Measurements from ENCODE around the gene PALM2AKAP2.

PALM2AKAP2 gene

DNA sequence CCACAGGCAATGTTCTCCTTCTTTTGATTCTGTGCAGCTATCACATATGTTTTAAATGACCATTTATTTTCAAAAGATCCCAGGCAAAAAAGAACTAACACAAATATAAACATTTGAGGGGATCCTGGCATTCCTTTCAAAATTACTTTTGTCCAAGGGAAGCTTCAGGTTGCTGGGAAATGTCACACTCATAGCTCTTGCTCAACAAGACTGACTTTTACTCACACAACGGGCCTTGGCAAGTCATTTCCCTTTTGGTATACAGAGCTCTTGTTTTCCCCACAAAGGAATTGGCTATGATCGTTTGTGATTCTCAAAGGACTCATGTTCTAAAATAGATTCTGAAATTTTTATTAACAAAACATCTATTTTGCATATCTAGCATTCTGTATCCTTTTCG, 4.5 kb upstream of the PALM2AKAP2 start:
- DNase-seq, result no peak

DNA sequence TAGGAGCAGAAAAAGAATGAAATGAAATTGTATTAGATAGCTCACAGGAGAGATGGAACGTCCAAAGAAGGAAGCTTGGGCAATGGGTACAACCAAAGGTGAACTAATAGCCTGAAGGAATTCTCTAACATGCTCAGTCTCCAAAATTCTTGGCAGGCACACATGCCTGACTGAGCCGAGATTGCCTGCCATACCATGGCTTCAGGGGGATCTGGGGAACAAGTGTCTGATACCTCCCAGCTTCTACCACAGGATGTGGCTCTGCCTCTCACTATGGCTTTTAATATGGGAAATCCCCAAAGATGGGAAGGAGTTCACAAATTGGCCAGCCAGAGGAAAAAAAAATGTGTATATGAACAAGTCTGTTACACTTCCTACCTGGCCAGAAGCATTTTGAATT, 3.6 kb upstream of the PALM2AKAP2 start:
- no peak for DNase-seq

DNA sequence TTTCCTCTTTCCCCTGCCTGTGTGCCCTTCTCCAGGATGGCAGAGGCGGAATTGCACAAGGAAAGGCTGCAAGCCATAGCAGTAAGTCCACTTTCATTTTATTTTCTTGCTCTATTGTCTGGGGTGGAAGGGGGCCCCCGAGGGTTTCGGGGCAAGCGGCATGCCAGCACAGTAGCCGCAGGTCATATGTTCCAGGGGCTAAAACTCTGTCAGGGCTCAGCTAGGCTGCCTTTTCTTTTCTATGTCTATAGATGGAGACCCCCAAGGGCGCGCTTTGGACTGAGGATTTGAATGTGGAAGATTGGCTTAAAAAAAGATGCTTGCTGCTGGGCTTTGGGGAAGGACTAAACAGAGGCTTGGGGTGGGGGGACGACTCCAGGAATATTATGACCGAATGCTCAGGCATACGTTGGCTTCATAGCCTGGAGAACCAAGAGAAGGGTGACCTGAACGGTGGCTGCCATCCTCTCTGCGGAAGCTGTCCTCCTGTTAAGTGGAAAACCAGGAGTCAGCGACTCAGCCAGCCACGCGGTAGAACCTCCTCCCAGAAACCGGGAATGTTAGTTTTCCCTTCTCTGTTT, 545 bp downstream of the PALM2AKAP2 start:
- no peak for DNase-seq

DNA sequence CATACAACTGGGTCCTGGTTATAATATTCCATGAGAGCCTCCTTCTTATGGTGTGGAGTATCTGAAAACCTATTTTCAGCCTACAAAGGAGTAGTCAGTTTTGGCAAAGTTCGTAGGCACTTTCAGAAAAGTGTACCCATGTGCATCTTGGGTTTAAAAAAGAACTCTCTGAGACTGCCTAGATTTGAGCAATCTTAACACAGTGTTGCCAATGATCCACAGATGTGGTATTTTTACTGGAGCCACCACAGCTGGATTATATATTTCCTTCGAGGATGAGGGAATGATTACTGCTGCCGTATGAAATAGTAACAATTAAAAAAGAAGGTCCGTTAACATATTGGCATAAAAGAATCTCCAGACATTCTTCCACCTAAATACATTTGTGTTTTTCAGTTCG, 1.1 kb downstream of the PALM2AKAP2 start:
- DNase-seq, result no peak

DNA sequence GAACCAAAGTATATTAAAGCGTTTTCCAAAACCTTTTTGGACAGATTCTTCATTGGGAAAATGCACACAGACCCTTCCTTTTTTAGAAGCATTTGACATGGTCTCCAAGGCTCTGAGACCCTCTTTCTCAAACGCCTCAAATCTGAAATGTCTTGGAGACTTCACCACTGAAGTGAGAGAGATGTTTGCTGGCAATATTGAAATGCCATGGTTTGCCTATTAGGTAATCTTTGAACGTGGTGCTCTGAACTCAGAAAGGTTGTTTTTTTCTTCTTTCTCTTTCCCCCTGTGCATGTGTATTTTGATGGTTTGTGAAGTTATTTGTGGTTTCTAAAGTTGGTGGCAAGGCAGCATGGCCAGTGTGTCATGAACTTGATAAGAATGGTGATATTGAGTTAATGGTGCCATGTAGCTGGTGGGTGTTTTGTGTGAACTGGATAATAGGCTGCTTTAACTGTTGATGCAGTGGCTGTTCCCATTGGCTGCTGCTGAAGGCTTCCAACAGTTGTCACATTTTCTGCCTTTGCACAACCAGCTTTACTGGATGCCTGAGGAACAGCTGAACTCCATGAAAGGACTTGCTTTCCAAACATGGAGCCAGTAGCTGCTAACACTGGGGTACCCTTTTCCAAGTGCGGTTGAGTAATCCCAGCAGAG, 1.7 kb downstream of the PALM2AKAP2 start:
- no peak for DNase-seq

DNA sequence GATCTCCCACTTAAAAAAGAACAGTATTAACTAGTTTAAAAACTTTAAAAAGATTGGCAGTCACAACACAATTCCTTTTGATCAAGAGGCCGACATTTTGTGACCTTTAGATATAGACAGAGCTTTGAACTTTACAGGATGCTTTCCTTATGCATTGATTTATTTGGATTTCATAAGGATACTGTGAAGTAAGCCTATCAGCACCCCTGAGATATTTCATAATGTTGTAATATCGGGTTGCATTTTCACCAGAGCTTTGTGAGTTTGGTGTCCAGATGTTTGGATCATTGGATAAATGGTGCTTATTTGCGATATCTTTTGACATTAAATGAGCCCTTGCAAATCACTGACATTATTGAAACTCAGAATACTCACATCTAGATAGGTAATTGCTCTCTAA, 7.7 kb downstream of the PALM2AKAP2 start:
- DNase-seq, result no peak

DNA sequence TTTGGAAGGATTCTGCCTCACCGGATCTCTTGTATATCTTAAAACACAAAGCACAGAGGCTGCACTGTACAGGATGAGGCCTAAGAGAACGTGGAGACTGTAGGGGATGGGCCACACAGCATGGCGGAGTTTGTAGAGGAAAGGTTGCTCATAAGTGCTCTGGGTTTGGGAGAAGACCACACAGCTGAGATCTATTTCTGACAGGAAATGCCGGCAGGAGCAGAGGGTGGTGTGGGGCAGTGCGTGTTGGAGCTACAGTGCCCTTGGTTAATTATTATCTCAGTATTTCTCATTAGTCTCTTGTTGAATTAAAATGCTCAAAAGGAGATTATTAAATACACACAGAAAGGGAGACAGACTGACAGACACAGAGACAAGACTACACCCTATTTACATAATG, 9.6 kb downstream of the PALM2AKAP2 start:
- no peak for DNase-seq

DNA sequence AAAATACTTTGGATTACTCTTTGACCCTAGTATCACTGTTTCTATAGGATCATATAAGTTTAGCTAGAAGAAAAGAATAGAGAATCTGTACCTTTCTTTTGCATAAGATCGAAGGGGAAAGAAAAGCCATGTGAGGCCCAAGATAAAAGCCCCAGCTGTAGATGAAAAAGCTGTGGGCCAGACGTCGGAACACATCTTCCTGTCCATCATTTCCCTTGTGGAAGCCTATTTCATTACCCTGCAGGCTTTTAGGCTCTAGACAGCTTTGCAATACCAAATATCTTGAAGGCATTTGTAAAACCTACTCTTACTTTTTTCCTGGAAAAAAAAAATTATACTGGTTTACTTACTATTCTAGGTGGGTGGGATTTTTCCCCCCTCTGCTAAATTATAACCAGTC, 10.0 kb downstream of the PALM2AKAP2 start:
- no peak for DNase-seq

DNA sequence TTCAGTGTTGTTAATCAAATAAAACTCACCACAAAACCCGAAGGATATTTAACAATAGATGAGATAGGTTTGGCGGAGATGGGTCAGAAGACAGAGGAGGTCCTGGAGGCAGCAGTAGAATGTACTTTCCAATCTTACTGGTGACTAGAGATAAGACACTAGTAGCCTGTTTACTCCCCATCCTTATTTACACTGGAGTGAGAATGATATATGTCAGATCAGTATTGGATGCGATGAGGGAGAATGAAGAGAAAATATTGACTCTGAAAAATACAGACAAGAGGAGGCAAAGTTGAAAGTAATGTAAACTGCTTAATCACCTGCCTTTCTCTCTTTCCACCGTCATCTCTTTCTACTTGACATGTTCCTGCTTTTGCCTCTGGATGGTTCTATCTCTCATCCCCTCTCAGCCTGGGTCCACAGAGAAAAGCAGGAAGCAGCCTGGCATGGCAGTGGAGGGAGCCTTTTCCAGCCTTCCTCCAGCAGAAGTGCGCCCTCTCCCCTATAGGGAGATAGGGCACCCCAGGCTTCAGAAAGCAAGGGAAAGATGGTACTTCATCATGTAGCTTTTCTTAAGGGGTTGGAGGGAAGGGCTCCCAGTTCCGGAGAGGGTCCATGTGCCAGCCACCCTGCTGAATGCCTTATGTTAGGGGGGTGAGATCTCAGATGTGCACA, 11.1 kb downstream of the PALM2AKAP2 start:
- no peak for DNase-seq

DNA sequence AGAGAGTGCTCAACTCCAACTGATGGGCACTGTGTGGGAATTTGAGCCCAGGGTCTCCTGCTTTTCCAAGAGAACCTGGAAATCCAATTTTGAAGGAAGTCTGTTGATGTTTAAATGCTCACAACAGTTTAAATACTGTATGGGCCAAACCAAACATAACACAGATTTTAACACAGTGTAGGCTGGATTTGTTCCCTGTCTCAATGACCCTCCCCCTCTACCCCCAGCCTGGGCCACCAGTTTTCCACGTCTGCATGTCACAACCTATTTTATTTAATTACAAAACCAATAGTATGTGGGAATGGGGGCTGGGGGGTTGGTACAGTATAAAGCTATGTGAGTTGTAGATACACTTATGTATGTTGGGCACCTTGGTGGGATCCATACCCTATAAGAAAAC, 11.7 kb downstream of the PALM2AKAP2 start:
- DNase-seq, result no peak

DNA sequence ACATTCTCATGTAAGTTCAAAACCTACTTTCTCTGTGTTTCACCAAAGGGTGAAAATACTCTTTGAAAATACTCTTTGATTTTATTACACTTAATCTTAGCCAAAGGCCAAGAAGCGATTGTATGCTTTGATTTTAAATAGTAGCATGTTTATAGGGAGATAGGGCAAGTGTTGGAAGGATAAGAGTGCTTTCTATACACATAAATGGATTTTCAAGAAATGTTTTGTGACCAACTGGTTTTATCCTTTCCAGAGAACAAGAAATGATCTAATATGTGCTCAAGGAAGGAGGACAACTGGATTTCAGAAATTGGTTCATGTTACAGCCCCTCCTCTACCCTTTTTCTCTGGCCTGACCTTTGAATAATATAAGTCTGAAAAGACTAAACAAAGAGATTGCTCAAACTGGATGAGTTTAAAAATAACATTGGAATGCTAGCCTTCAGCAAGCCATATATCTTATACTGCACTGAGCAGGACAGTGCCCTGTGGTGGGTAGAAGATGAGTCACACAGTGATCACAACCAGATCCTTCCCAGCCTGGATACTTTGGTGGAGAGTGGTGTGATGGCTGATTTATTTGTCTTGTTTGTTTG, 13.1 kb downstream of the PALM2AKAP2 start:
- no peak for DNase-seq

DNA sequence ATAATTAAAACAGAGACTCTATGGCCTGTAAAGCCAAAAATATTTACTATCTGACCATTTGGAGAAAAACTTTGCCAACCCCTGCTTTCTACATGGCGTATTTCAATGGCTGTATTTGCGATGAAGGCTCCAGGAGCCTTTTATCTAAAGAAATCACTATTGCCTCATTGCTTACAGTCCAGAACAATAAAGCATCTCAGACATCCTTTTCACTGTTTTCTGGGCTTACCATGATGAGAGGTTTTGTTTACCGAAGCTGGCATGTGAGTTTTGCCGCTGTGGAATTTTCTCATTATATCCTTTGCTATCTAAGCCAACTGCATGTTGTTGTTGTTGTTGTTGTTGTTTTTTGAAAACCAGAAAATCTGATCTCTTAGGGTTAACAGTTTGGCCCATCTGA, 13.9 kb downstream of the PALM2AKAP2 start:
- DNase-seq, result no peak

DNA sequence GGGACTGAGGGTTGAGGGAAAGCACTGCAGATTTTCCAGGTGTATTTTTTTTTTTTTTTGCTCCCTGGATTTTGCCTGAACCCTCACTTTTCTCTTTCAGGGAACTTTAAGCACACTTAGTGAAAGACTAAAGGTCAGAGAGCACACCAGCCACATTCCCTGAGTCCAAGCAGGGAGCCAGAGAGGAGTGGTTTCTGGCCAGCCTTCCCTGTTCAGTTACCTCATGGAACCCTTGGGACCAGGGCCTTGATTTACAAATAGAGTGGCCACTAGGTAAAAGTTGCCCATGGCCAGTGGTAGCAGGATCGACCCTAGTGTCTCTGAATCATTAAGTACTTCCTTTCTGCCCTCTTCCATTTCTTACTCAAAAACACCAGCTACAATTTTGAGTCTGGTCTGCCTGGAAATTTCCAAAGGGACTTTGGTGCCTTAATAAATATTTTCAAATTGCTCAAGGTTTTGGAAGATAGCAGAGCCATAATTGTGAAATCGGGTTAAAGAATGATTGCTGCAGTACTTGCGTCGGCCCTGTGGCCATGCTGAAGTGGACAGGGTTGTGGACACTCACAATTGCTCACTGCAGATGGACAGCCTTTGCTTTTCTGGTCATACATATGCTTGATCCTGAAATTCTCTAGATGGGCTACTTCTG, 14.5 kb downstream of the PALM2AKAP2 start:
- no peak for DNase-seq

DNA sequence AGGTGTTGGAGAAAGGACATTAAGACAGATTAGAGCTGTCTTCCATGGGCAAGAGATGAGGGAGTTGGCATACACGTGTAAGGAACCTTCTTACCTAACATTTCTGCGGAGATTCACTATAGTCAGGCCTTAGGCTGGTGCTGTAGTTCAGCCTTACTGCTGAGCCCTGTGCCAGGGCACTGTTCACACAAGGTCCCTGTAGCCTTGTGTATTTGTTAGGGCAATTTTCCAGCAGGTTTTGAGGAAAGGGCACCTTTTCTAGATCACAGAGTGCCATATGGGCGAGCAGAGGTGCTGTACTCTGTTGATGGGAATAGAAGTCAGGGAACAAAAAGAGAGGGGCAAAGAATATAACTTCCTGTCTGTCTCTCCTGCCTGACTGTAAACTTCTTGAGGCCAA, 15.6 kb downstream of the PALM2AKAP2 start:
- DNase-seq, result no peak

DNA sequence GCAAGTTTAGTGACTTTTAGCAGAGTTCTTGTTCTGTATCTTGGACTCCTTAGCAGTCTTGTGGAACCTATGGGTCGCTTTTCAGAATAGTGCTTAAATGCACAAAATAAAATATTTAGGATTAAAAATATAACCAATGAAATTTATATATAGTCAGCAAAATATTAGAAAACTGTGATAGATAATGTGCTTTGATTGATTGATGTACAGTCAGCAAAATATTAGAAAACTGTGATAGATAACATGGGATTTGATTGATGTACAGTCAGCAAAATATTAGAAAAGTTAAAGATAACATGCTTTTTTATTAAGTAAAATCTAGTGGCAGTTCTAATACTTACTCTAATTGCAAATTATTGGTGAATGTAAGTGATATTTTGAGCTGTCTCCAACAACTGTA, 16.1 kb downstream of the PALM2AKAP2 start:
- no peak for DNase-seq

DNA sequence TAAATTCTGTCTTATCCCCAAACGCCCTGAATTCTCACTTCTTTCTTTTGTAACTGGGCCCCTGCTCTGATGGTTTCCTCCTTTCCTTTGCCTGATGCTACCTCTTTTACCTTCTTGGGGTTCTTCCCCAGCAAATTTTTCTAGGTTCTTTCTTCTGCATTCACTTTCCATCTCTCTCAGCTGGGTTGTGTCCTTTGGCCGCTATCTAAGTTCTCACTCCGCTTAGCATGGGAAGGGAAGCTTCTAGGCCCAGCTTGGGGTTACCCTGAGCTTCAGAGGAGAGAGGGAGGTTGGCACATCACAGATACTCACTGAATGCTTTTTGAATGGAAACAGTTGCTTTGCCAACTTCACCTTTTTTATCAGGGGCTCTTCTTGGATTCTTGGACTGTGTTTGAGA, 17.0 kb downstream of the PALM2AKAP2 start:
- DNase-seq, result no peak

DNA sequence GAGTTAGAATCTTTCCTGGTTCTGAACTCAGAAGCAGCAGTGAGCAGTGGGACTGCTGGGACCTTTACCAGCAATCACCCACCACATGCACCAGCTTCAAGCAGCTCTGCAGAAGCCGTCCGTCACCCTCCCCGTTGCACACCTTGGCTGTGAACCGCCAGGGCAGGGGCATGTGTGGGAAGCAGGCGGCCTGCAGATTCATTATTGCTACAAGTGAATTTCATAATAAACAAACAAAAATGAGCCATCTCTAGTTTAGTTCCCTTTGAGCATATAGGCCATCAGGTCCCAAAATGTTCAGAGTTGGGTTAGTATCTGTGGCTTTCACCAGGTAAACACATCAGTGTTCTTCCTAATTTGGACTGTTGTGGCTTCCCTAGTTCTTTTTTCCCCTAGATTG, 17.5 kb downstream of the PALM2AKAP2 start:
- DNase-seq, result no peak

DNA sequence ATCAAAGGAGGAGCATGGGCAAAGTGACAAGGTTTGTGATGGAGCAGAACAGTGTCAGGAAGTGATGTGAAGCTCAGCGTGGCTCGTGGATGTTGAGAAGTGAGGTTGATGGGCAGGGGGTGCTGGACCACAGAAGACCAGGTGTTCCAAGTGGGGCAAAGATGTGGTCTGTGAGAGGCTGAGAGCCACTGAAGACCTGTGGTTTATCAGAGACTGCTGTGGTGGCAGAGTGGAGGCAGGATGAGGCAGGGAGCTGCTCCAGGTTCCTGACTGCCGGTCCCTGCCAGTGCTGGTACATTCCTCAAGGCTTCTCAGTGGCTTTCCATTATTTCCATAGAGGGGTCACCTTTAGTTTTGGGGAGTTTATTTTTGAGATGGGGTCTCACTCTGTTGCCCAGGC, 19.1 kb downstream of the PALM2AKAP2 start:
- no peak for DNase-seq

DNA sequence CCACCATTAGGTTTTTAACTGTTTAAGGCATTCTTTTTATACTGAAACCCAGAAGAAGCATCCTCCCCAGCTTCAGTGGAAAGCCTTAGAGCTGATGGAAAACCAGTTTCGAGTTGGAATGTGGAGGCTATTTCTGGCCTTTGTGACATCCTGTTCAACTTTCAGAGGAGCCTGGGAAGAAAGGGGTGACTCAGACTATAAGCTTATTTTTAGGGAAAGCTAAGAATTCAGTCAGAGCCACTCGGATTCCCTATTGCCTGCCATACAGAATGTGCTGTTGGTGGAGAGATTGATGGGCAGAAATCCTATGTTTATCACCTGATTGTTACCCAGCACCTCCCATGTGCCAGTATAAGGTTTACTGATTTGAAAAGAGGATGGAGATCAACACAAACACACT, 19.8 kb downstream of the PALM2AKAP2 start:
- no peak for DNase-seq

DNA sequence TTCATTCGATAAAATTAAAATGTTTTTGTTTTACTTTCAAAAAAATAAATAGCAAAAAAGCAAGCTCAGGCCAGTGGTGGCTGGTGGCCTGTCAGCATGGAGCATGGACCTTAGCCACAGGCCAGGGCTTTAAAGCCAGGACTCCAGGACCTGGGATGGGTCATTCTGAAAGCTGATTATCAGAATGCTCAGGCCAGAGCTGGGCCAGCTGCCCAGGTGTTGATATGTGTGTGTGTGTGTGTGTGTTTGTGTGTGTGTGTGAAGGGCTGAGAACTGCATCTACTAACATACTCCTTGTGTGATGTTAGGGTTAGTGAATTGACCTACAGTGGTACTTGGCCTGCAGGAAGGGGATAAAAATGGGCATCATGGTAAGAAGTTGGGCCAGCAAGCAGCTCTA, 21.5 kb downstream of the PALM2AKAP2 start:
- DNase-seq, result no peak

DNA sequence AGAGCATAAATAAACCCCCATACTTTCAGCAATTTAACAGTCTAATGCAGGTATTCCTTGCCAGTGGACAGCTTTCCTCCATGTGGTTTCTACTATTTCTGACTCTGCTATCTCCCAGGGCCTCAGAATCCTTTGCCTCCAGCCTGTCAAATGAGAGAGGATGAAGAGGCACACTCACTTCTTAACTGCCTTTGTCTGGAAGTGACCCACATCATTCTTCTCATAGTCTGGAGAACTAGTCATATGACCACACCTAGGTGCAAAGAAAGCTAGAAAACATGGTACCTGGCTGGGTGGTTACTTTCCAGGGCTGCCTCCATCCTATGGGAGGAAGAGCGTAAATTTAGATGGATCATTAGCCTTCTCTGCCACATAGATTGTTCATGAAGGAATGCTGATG, 22.5 kb downstream of the PALM2AKAP2 start:
- no peak for DNase-seq

DNA sequence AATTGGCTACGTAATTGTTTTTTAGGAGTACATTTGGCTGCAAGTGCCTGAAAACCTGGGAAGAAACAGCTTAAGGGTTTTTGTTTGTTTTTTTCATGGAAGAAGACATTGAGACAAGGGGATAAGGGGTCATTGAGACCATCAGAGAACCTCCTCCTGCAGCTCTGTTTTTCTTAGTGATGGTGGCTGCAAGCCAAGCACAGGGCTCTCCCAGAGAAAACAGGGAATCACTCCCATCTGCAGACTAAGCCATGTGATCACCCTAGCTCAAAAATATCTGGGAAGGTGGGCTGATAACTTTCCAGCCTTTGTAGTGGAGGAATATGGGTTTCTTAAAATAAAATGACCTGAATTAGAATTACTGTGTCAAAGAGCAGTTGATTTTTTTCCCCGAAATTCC, 25.1 kb downstream of the PALM2AKAP2 start:
- DNase-seq, result no peak

DNA sequence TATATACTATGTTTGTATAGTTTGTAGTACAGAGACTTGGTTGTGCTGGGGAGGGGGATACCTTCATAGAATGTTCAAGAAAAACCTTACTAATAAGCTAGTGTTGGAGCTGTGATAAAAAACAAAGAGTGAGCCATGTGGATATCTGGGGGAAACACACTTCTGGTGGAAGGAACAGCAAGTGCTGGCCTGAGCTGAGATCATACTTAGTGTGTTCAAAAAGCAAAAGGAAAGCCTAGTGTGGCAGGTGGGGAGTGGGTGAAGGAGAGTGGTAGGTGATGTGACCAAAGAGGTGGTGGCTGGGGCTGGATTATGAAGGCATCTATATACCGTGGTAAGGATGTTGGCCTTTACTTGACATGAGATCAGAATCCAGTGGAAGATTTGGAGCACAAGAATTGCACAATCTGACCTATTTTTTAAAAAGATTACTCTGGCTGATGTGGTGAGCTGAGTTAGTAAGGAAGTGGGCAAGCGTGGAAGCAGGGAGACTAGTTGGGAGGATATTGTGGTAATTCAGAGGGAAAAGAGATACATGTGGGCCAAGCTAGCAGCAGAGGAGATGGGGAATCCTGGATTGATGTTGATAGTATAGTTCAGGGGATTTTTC, 26.6 kb downstream of the PALM2AKAP2 start:
- DNase-seq, result no peak

Data from CD4-positive, alpha-beta T cell treated with Interleukin-4 for 1 hour (primary cell).